Breast epithelium (tissue), 3 donors: ENCODE measurements around the gene ALKBH6.

Source experiments
- POLR2A ChIP-seq: fragments of 450-650 bp; IDR thresholded peaks from one replicate; pipeline ENCODE4 v1.6.1; 2016; ENCODE audit warnings: antibody characterized with exemption, mild to moderate bottlenecking, moderate library complexity
- TF ChIP-seq, protein P1 (sequence below), 3 donors: fragments of 450-650 bp; IDR thresholded peaks; one replicate each; pipeline ENCODE4 v1.5.1; 2016 to 2017; ENCODE audit warnings: antibody characterized with exemption in 3 of 3, mild to moderate bottlenecking in 3 of 3, moderate library complexity in 3 of 3

DNA sequence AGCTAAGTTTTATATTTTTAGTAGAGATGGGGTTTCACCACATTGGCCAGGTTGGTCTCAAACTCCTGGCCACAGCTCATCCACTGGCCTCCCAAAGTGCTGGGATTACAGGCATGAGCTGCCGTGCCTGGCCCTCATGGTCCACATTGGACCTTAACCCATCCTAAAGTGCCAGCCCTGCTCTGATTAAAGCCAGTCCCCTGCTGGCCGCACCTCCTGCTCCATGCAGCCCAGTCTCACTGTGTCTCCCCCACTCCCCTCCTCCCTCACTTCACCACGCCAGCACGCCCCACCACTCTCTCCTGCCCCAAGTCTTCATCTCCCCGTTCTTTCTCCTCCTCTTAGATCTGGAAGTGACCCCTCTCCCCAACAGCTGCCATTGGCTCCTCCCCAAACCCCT lies 35.7 kb downstream of the ALKBH6 start:
- TF ChIP-seq, protein P1, sequence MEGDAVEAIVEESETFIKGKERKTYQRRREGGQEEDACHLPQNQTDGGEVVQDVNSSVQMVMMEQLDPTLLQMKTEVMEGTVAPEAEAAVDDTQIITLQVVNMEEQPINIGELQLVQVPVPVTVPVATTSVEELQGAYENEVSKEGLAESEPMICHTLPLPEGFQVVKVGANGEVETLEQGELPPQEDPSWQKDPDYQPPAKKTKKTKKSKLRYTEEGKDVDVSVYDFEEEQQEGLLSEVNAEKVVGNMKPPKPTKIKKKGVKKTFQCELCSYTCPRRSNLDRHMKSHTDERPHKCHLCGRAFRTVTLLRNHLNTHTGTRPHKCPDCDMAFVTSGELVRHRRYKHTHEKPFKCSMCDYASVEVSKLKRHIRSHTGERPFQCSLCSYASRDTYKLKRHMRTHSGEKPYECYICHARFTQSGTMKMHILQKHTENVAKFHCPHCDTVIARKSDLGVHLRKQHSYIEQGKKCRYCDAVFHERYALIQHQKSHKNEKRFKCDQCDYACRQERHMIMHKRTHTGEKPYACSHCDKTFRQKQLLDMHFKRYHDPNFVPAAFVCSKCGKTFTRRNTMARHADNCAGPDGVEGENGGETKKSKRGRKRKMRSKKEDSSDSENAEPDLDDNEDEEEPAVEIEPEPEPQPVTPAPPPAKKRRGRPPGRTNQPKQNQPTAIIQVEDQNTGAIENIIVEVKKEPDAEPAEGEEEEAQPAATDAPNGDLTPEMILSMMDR (IDR thresholded peaks at IDR 0.05) = no peak
- no peak for TF ChIP-seq POLR2A
